Loucy (cell line): ENCODE results near the gene MYOZ1.

Experiments
- H2AFZ ChIP-seq: fragments of 200-600 bp; sonication (generic); 2 replicates; pipeline ENCODE4 v1.6.0; 2016; ENCODE audit warnings: antibody characterized with exemption, mild to moderate bottlenecking, low read length, moderate library complexity
- H3F3A ChIP-seq: fragments of 200-600 bp; 2 replicates; pipeline ENCODE4 v1.6.0; 2016; ENCODE audit warnings: antibody characterized with exemption, low read depth, mild to moderate bottlenecking
- H3K27me3 ChIP-seq: fragments of 200-600 bp; sonication (generic); 2 replicates; pipeline ENCODE4 v1.6.1; 2014; ENCODE audit warnings: low read length, mild to moderate bottlenecking; ENCODE audit not compliant: insufficient read depth, poor library complexity, severe bottlenecking
- H3K36me3 ChIP-seq: fragments of 200-600 bp; sonication (generic); 2 replicates; pipeline ENCODE4 v1.6.1; 2016; ENCODE audit warnings: low read length; ENCODE audit not compliant: insufficient read depth
- H3K4me1 ChIP-seq: fragments of 200-600 bp; sonication (generic); 2 replicates; pipeline ENCODE4 v1.5.1; 2014; ENCODE audit warnings: low read length, mild to moderate bottlenecking; ENCODE audit not compliant: insufficient read depth, poor library complexity, severe bottlenecking
- H3K4me2 ChIP-seq: fragments of 200-600 bp; sonication (generic); 2 replicates; pipeline ENCODE4 v1.6.0; 2014; ENCODE audit warnings: antibody characterized with exemption, low read length, low read depth, mild to moderate bottlenecking; ENCODE audit not compliant: poor library complexity, severe bottlenecking
- H3K4me3 ChIP-seq: fragments of 200-600 bp; sonication (generic); 2 replicates; pipeline ENCODE4 v1.5.1; 2014; ENCODE audit warnings: low read length, mild to moderate bottlenecking, mixed read lengths; ENCODE audit not compliant: poor library complexity, severe bottlenecking
- H3K79me2 ChIP-seq: fragments of 200-600 bp; sonication (generic); 2 replicates; pipeline ENCODE4 v1.6.1; 2014; ENCODE audit warnings: low read length; ENCODE audit not compliant: insufficient read depth
- H3K9ac ChIP-seq: fragments of 200-600 bp; sonication (generic); 2 replicates; pipeline ENCODE4 v1.6.0; 2014; ENCODE audit warnings: mild to moderate bottlenecking, low read depth, low read length, moderate library complexity; ENCODE audit not compliant: poor library complexity, severe bottlenecking
- H3K9me2 ChIP-seq: fragments of 200-600 bp; sonication (generic); replicated peaks from 2 replicates; pipeline ENCODE4 v1.6.1; 2016; ENCODE audit warnings: low read depth, low read length, mixed read lengths
- H3K9me3 ChIP-seq: fragments of 200-600 bp; sonication (generic); 2 replicates; pipeline ENCODE4 v1.6.1; 2014; ENCODE audit warnings: mild to moderate bottlenecking, antibody characterized with exemption, low read length, low read depth; ENCODE audit not compliant: insufficient read depth
- H4K20me1 ChIP-seq: fragments of 200-600 bp; sonication (generic); 2 replicates; pipeline ENCODE4 v1.6.0; 2014; ENCODE audit warnings: antibody characterized with exemption, low read length, mild to moderate bottlenecking; ENCODE audit not compliant: insufficient read depth, poor library complexity, severe bottlenecking
- CTCF ChIP-seq: fragments of 200-600 bp; sonication (generic); conservative IDR thresholded peaks from 2 replicates; pipeline ENCODE4 v1.5.1; 2014; ENCODE audit warnings: mild to moderate bottlenecking, antibody characterized with exemption, low read length
- EZH2phosphoT487 ChIP-seq: fragments of 200-600 bp; IDR thresholded peaks from 2 replicates; pipeline ENCODE4 v1.6.1; 2018; ENCODE audit warnings: antibody characterized with exemption, mild to moderate bottlenecking, moderate library complexity, borderline replicate concordance

The MYOZ1 gene

GRCh38 chr10:73586583-73586984, 54.7 kb downstream of the MYOZ1 start:
- H4K20me1 ChIP-seq: no peaks in the 10 kb centered on the region
- H3F3A ChIP-seq: peaks cover 11% of the 10 kb centered on the region; the same call in 1 of the 2 replicates
- no peaks in the 10 kb centered on the region for H3K79me2 ChIP-seq
- H3K9me2 ChIP-seq: no peaks in the 10 kb centered on the region
- H2AFZ ChIP-seq: peak overlapping the region; percentile 47
- H3K36me3 ChIP-seq: no peaks in the 10 kb centered on the region
- peak overlapping the region; percentile 23 for H3K9ac ChIP-seq
- H3K4me3 ChIP-seq: peak overlapping the region; percentile 48
- H3K4me1 ChIP-seq: peaks cover 45% of the 10 kb centered on the region
- TF ChIP-seq CTCF (no peak), EZH2phosphoT487 (no peak)
- no peaks in the 10 kb centered on the region for H3K27me3 ChIP-seq
- H3K9me3 ChIP-seq: no peaks in the 10 kb centered on the region
- H3K4me2 ChIP-seq: peak overlapping the region; percentile 66

GRCh38 chr10:73585327-73585726, 55.9 kb downstream of the MYOZ1 start:
- no peak for TF ChIP-seq CTCF
- no peak for TF ChIP-seq EZH2phosphoT487
- H3F3A ChIP-seq: peaks cover 11% of the 10 kb centered on the region; the same call in 1 of the 2 replicates
- no peaks in the 10 kb centered on the region for H4K20me1 ChIP-seq
- H3K4me1 ChIP-seq: peaks cover 32% of the 10 kb centered on the region
- no peaks in the 10 kb centered on the region for H3K27me3 ChIP-seq
- H3K9me2 ChIP-seq: no peaks in the 10 kb centered on the region
- no peak overlapping the region for H2AFZ ChIP-seq
- H3K4me2 ChIP-seq: no peak overlapping the region
- H3K36me3 ChIP-seq: no peaks in the 10 kb centered on the region
- H3K9ac ChIP-seq: no peak overlapping the region
- H3K79me2 ChIP-seq: no peaks in the 10 kb centered on the region
- H3K4me3 ChIP-seq: no peak overlapping the region
- no peaks in the 10 kb centered on the region for H3K9me3 ChIP-seq

- peaks cover 11% of the 10 kb centered on the region; the same call in 1 of the 2 replicates for H3F3A ChIP-seq
- no peaks in the 10 kb centered on the region for H3K27me3 ChIP-seq
- no peak overlapping the region for H3K4me2 ChIP-seq
- no peak overlapping the region for H2AFZ ChIP-seq
- H3K4me3 ChIP-seq: no peak overlapping the region
- H4K20me1 ChIP-seq: no peaks in the 10 kb centered on the region
- H3K4me1 ChIP-seq: peaks cover 26% of the 10 kb centered on the region
- H3K9me3 ChIP-seq: no peaks in the 10 kb centered on the region
- H3K9ac ChIP-seq: no peak overlapping the region
- no peaks in the 10 kb centered on the region for H3K79me2 ChIP-seq
- no peaks in the 10 kb centered on the region for H3K36me3 ChIP-seq
- no peaks in the 10 kb centered on the region for H3K9me2 ChIP-seq
- TF ChIP-seq CTCF: no peak
- no peak for TF ChIP-seq EZH2phosphoT487
Measured at GRCh38 chr10:73584737-73585136, 56.5 kb downstream of the MYOZ1 start.
